GM23338 (cell line): Measurements from ENCODE around the gene ELFN1. TPM values are rescaled to one million over a fixed set of nuclear protein-coding genes. Genes with fewer than 3 reads are reported as not detected.
A peak's percentile ranks its signal among the peaks of the same experiment; 100 is the strongest.

Experiments
- ATAC-seq: fragments of 200-7000 bp; cut with Tn5 transposase; 3 replicates; pipeline ENCODE4 v1.9.1; 2020
- DNase-seq: peaks from one replicate; pipeline ENCODE4 v3.0.0-alpha.2; 2015; ENCODE audit warnings: low spot score
- H2AFZ ChIP-seq: fragments of 200-600 bp; sonication (generic); 2 replicates; pipeline ENCODE4 v1.8.0; 2016; ENCODE audit warnings: antibody characterized with exemption, mild to moderate bottlenecking, moderate library complexity
- H3F3A ChIP-seq: fragments of 200-600 bp; sonication (generic); replicated peaks from 2 replicates; pipeline ENCODE4 v1.8.0; 2017; ENCODE audit warnings: antibody characterized with exemption, mixed run types, low read depth
- H3K27ac ChIP-seq: fragments of 200-600 bp; sonication (generic); 2 replicates; pipeline ENCODE4 v1.6.1; 2016; ENCODE audit warnings: low read depth
- H3K27me3 ChIP-seq: fragments of 200-600 bp; sonication (generic); 2 replicates; pipeline ENCODE4 v1.8.0; 2016; ENCODE audit warnings: mild to moderate bottlenecking, mixed run types, moderate library complexity; ENCODE audit not compliant: insufficient read depth
- H3K36me3 ChIP-seq: fragments of 200-600 bp; sonication (generic); 2 replicates; pipeline ENCODE4 v1.8.0; 2016; ENCODE audit warnings: mild to moderate bottlenecking; ENCODE audit not compliant: insufficient read depth
- H3K4me1 ChIP-seq: fragments of 200-600 bp; sonication (generic); 2 replicates; pipeline ENCODE4 v1.8.0; 2016; ENCODE audit warnings: mild to moderate bottlenecking, moderate library complexity; ENCODE audit not compliant: insufficient read depth
- H3K4me2 ChIP-seq: fragments of 200-600 bp; sonication (generic); 2 replicates; pipeline ENCODE4 v1.7.1; 2017; ENCODE audit warnings: mixed run types
- H3K4me3 ChIP-seq: fragments of 200-600 bp; sonication (generic); 2 replicates; pipeline ENCODE4 v1.6.1; 2016; ENCODE audit warnings: mixed run types
- H3K79me2 ChIP-seq: fragments of 200-600 bp; sonication (generic); replicated peaks from 2 replicates; pipeline ENCODE4 v1.8.0; 2017; ENCODE audit warnings: mild to moderate bottlenecking; ENCODE audit not compliant: insufficient read depth
- H3K9me2 ChIP-seq: fragments of 200-600 bp; sonication (generic); 2 replicates; pipeline ENCODE4 v1.8.0; 2017; ENCODE audit not compliant: insufficient read depth
- H4K20me1 ChIP-seq: fragments of 200-600 bp; sonication (generic); replicated peaks from 2 replicates; pipeline ENCODE4 v1.8.0; 2017; ENCODE audit warnings: mild to moderate bottlenecking; ENCODE audit not compliant: insufficient read depth
- H3K27ac Mint-ChIP-seq: 2 replicates; pipeline ENCODE4 v1.8.0; 2020; ENCODE audit warnings: inconsistent platforms, mild to moderate bottlenecking, moderate library complexity, mixed read lengths
- H3K27me3 Mint-ChIP-seq: 3 replicates; pipeline ENCODE4 v1.8.0; 2022; ENCODE audit warnings: low read depth, mild to moderate bottlenecking, moderate library complexity, mixed read lengths, inconsistent platforms; ENCODE audit not compliant: insufficient read depth, poor library complexity
- H3K36me3 Mint-ChIP-seq: 3 replicates; pipeline ENCODE4 v1.8.0; 2021; ENCODE audit warnings: low read depth, mild to moderate bottlenecking, inconsistent platforms, moderate library complexity, mixed read lengths
- H3K4me1 Mint-ChIP-seq: 3 replicates; pipeline ENCODE4 v1.8.0; 2020; ENCODE audit warnings: mild to moderate bottlenecking, inconsistent platforms, mixed read lengths
- H3K4me3 Mint-ChIP-seq: 3 replicates; pipeline ENCODE4 v1.8.0; 2021; ENCODE audit warnings: moderate library complexity, mild to moderate bottlenecking, inconsistent platforms, mixed read lengths
- H3K9me3 Mint-ChIP-seq: 3 replicates; pipeline ENCODE4 v1.8.0; 2020; ENCODE audit warnings: moderate library complexity, mild to moderate bottlenecking, inconsistent platforms, mixed read lengths
- CREB1 ChIP-seq: fragments of 250-450 bp; sonication (Bioruptor Pico); IDR thresholded peaks from 2 replicates; pipeline ENCODE4 v1.5.0; 2020; ENCODE audit warnings: low read depth, mild to moderate bottlenecking, moderate library complexity
- ETS1 ChIP-seq: IDR thresholded peaks from 2 replicates; pipeline ENCODE4 v1.6.1; 2016; ENCODE audit warnings: antibody characterized with exemption
- EZH2 ChIP-seq: fragments of 200-600 bp; sonication (generic); IDR thresholded peaks from one replicate; pipeline ENCODE4 v1.8.0; 2017; ENCODE audit warnings: antibody characterized with exemption, mild to moderate bottlenecking, low read depth; ENCODE audit not compliant: unreplicated experiment
- EZH2phosphoT487 ChIP-seq: fragments of 200-600 bp; sonication (generic); IDR thresholded peaks from one replicate; pipeline ENCODE4 v1.8.1; 2018; ENCODE audit warnings: antibody characterized with exemption; ENCODE audit not compliant: unreplicated experiment
- JUNB ChIP-seq: IDR thresholded peaks from one replicate; pipeline ENCODE4 v1.6.1; 2016; ENCODE audit warnings: antibody characterized with exemption; ENCODE audit not compliant: unreplicated experiment
- NANOG ChIP-seq: IDR thresholded peaks from 2 replicates; pipeline ENCODE4 v1.6.1; 2016; ENCODE audit warnings: antibody characterized with exemption, borderline replicate concordance
- POLR2AphosphoS5 ChIP-seq: IDR thresholded peaks from 2 replicates; pipeline ENCODE4 v1.6.1; 2016; ENCODE audit warnings: antibody characterized with exemption, low read depth
- ZNF114 ChIP-seq: fragments of 250-450 bp; sonication (Bioruptor Pico); IDR thresholded peaks from 2 replicates; pipeline ENCODE4 v1.5.0; 2020; ENCODE audit warnings: mild to moderate bottlenecking, moderate library complexity
- ZNF331 ChIP-seq: fragments of 250-450 bp; sonication (Bioruptor Pico); IDR thresholded peaks from 2 replicates; pipeline ENCODE4 v1.5.0; 2020; ENCODE audit warnings: low read depth, mild to moderate bottlenecking, moderate library complexity
- polyA plus RNA-seq: library from polyadenylated mRNA; unstranded; fragments of >200 nt; fragmentation: Nextera tagmentation; extraction: Ambion mirVana; gene quantifications from 2 replicates; pipeline ENCODE4 v1.2.1, GENCODE V29; 2016
- total RNA-seq: library from RNA; depleted of rRNA; stranded (reverse); fragments of >200 nt; shearing (Covaris generic); gene quantifications from 2 replicates; pipeline ENCODE4 v1.2.3, GENCODE V29; 2014
- TF ChIP-seq, protein P1 (sequence below): IDR thresholded peaks from one replicate; pipeline ENCODE4 v1.6.1; 2018; ENCODE audit warnings: antibody characterized with exemption; ENCODE audit not compliant: unreplicated experiment

Gene ELFN1
- total and polyA plus RNA-seq, 2 experiments from 2014 or later, result 0.08 to 3.5 TPM

DNA sequence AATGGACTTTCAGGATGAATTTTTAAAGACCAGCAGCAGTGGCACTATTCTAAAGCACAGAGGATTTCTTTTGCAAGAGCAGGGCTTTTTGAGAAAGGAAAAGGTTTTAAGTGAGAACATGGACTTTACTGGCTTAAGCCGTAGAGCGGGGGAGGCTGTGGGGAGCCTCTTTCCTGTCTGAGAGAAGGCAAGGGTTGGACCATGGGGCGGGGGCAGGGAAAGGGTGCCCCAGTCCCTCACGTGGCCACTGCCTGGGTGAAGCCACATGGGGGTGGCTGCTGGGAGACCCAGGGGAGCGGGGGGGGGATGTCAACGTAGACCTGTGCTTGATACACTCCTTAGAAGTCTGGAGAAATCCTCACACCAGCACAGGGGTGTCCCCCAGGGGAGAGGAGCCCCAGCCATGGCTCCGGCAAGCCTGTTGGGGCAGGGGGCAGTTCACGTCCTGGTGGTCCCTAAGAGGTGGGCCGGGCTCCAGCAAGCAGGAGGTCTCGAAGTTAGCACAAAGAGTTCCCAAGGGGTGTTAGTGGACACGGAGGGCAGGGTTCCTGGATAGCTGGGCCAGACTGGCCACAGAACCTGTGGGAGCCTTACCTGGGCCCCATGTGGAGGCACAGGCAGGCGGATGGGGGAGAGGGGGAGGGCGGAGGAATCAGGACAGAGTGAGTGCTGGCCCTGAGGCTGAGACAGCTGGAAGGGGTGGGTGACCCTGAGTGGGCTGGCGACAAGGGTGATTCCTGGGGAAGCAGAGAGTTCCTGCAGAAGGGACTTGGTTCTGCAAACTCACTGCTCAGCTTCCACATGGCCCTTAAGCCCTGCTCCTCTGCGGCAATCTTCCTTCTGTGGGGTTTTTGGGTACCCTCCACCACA lies 36.9 kb upstream of the ELFN1 start:
- no peak overlapping the region for H3K4me3 ChIP-seq
- H4K20me1 ChIP-seq, result no peaks in the 10 kb centered on the region
- H3K27ac Mint-ChIP-seq, result no peak overlapping the region
- peaks cover 3% of the 10 kb centered on the region; the same call in 1 of the 3 replicates for H3K4me1 Mint-ChIP-seq
- DNase-seq, result no peak
- H3K9me3 Mint-ChIP-seq, result peaks cover 30% of the 10 kb centered on the region
- ATAC-seq, result peak; percentile 39; the same call in 2 of the 3 replicates
- H3K4me3 Mint-ChIP-seq, result no peak overlapping the region
- H3K4me2 ChIP-seq, result no peak overlapping the region
- no peak overlapping the region for H3K27ac ChIP-seq
- peaks cover 10% of the 10 kb centered on the region; the same call in 2 of the 3 replicates for H3K36me3 Mint-ChIP-seq
- peaks cover 7% of the 10 kb centered on the region for H3K27me3 Mint-ChIP-seq
- no peaks in the 10 kb centered on the region for H3K79me2 ChIP-seq
- peaks cover 5% of the 10 kb centered on the region; the same call in 1 of the 2 replicates for H3K36me3 ChIP-seq
- no peaks in the 10 kb centered on the region for H3K9me2 ChIP-seq
- no peak overlapping the region for H2AFZ ChIP-seq
- H3K4me1 ChIP-seq, result no peaks in the 10 kb centered on the region
- no peaks in the 10 kb centered on the region for H3K27me3 ChIP-seq
- H3F3A ChIP-seq, result no peaks in the 10 kb centered on the region
- TF ChIP-seq EZH2, result no peak
- TF ChIP-seq CREB1 (CRISPR knock-in tag), result no peak
- no peak for TF ChIP-seq ZNF331 (CRISPR knock-in tag)
- TF ChIP-seq POLR2AphosphoS5, result no peak
- TF ChIP-seq EZH2phosphoT487, result no peak
- no peak for TF ChIP-seq JUNB
- TF ChIP-seq, protein P1, sequence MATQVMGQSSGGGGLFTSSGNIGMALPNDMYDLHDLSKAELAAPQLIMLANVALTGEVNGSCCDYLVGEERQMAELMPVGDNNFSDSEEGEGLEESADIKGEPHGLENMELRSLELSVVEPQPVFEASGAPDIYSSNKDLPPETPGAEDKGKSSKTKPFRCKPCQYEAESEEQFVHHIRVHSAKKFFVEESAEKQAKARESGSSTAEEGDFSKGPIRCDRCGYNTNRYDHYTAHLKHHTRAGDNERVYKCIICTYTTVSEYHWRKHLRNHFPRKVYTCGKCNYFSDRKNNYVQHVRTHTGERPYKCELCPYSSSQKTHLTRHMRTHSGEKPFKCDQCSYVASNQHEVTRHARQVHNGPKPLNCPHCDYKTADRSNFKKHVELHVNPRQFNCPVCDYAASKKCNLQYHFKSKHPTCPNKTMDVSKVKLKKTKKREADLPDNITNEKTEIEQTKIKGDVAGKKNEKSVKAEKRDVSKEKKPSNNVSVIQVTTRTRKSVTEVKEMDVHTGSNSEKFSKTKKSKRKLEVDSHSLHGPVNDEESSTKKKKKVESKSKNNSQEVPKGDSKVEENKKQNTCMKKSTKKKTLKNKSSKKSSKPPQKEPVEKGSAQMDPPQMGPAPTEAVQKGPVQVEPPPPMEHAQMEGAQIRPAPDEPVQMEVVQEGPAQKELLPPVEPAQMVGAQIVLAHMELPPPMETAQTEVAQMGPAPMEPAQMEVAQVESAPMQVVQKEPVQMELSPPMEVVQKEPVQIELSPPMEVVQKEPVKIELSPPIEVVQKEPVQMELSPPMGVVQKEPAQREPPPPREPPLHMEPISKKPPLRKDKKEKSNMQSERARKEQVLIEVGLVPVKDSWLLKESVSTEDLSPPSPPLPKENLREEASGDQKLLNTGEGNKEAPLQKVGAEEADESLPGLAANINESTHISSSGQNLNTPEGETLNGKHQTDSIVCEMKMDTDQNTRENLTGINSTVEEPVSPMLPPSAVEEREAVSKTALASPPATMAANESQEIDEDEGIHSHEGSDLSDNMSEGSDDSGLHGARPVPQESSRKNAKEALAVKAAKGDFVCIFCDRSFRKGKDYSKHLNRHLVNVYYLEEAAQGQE, result no peak
- TF ChIP-seq ZNF114 (CRISPR knock-in tag), result no peak
- no peak for TF ChIP-seq ETS1
- TF ChIP-seq NANOG, result no peak

DNA sequence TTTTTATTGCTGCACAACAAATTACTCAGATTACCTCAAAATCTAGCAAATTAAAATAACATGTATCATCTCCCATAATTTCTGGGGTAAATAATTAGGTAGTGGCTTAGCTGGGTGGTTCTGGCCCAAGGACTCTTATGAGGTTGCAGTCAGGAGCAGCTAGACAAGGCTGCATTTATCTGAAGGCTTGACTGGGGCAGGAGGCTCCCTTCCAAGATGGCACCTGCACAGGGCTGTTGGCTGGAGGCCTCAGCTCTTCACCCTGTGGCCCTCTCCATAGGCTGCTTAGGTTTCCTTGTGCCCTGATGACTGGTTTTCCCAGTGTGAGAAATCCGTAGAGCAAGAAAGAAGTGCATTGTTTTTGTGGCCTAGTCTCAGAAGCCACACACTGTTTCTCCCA lies 34.7 kb upstream of the ELFN1 start:
- Histone ChIP-seq H3K36me3 (peaks cover 5% of the 10 kb centered on the region; the same call in 1 of the 2 replicates), H3K4me1 (no peaks in the 10 kb centered on the region), H3K4me2 (no peak overlapping the region), H2AFZ (no peak overlapping the region), H4K20me1 (no peaks in the 10 kb centered on the region), H3K79me2 (no peaks in the 10 kb centered on the region), H3K9me2 (no peaks in the 10 kb centered on the region), H3F3A (no peaks in the 10 kb centered on the region), H3K4me3 (no peak overlapping the region), H3K27me3 (no peaks in the 10 kb centered on the region), H3K27ac (no peak overlapping the region)
- Mint-ChIP-seq H3K27me3 (peaks cover 7% of the 10 kb centered on the region), H3K27ac (no peak overlapping the region), H3K9me3 (peaks cover 28% of the 10 kb centered on the region), H3K36me3 (peaks cover 10% of the 10 kb centered on the region; the same call in 2 of the 3 replicates), H3K4me1 (peaks cover 3% of the 10 kb centered on the region; the same call in 2 of the 3 replicates), H3K4me3 (no peak overlapping the region)
- TF ChIP-seq EZH2phosphoT487 (no peak), NANOG (no peak), CREB1 (CRISPR knock-in tag) (no peak)
- TF ChIP-seq, protein P1, result no peak
- DNase-seq (no peak), ATAC-seq (no peak)
